HepG2 (cell line): ENCODE results near the gene CSMD2.

Experiments
- CREB1 ChIP-seq, 2 experiments: fragments of 450-650 bp in 1 of 2; IDR thresholded peaks; 2 replicates each; pipeline ENCODE4 v1.6.1; 2016 to 2017; ENCODE audit warnings: control low read depth in 1 of 2, mild to moderate bottlenecking in 1 of 2, missing compliant biosample characterization in 1 of 2, missing genetic modification characterization in 1 of 2
- CTCF ChIP-seq: sonication (generic); formaldehyde crosslinking; IDR thresholded peaks from 2 replicates; pipeline ENCODE4 v1.5.0; 2020; ENCODE audit warnings: mild to moderate bottlenecking, missing genetic modification reagents, moderate library complexity
- HCFC1 ChIP-seq: fragments of 150-350 bp; IDR thresholded peaks from 2 replicates; pipeline ENCODE4 v1.6.1; 2014; ENCODE audit warnings: low read depth, low read length
- MXI1 ChIP-seq: IDR thresholded peaks from 3 replicates; pipeline ENCODE4 v1.6.1; 2012; ENCODE audit warnings: low read depth, low read length, inconsistent platforms, borderline replicate concordance
- POLR2A ChIP-seq, 2 experiments: IDR thresholded peaks; 2 replicates each; pipeline ENCODE4 v1.6.1; 2011; ENCODE audit warnings: low read depth in 2 of 2, low read length in 2 of 2, mild to moderate bottlenecking in 1 of 2, moderate library complexity in 1 of 2; ENCODE audit not compliant: insufficient read depth in 1 of 2
- RAD21 ChIP-seq: fragments of 450-650 bp; formaldehyde crosslinking; IDR thresholded peaks from 2 replicates; pipeline ENCODE4 v1.5.0; 2020; ENCODE audit warnings: mild to moderate bottlenecking

- TF ChIP-seq CTCF (CRISPR knock-in tag) (no peak), MXI1 (no peak), RAD21 (CRISPR knock-in tag) (no peak), HCFC1 (no peak), POLR2A (IDR thresholded peaks at IDR 0.05; ENCODE audit: insufficient read depth in 1 of 2, low read depth in 2 of 2, low read length in 2 of 2) (no peak), CREB1 (IDR thresholded peaks at IDR 0.05) (no peak), CREB1 (CRISPR knock-in tag; IDR thresholded peaks at IDR 0.05) (no peak)
Observed at GRCh38 chr1:33825506-33825905, 339.5 kb downstream of the CSMD2 start.
